ENCODE results near the gene CXCR3.
"Not testable (repeated sequence)": the region's sequence is repeated elsewhere in the genome, so short reads cannot be mapped to it uniquely, and the experiment has no call there.

The CXCR3 gene

DNA sequence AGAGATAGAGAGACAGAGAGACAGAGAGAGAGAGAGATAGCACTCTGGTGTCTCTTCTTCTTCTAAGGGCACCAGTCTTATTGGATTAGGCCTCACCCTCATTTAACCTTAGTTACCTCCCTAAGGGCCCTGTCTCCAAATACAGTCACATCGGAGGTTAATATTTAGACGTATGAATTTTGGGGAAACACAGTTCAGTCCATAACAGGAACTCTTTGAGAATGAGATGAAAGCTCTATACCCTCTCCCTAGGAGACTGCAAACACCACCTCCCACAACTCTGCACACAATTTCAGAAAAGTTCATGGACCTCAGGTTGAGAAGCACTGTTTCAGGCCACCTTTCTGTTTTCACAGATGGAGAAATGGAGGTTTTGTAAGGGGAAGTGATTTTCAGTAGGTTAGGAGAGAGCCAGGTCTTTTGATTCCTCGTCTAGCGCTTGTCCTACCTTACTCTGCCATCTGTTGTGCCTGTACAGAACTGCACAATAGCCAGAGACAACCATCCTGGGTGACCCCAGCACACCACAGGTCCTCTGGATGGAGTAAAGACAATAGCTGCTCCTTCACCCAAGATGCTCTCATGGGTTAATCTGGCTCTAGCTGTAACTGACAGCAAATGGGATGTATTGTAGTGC is 32.1 kb upstream of the CXCR3 start:
- Histone ChIP-seq H3K79me2 (no peaks in the 10 kb centered on the region), H3K9me3 (ENCODE audit: control insufficient read depth, low read length) (no peaks in the 10 kb centered on the region), H3K36me3 (ENCODE audit: control insufficient read depth, insufficient read depth, low read length) (no peaks in the 10 kb centered on the region), H3K9ac (no peak overlapping the region), H3K27me3 (ENCODE audit: control insufficient read depth, insufficient read depth, low read length) (no peaks in the 10 kb centered on the region), H3K4me3 (ENCODE audit: low read depth, low read length) (no peak overlapping the region), H3K27ac (no peak overlapping the region), H3K4me1 (no peaks in the 10 kb centered on the region), H3K4me2 (ENCODE audit: low read length) (no peak overlapping the region), H2AFZ (no peak overlapping the region)
- no peak for TF ChIP-seq CTCF (IDR thresholded peaks at IDR 0.05)

DNA sequence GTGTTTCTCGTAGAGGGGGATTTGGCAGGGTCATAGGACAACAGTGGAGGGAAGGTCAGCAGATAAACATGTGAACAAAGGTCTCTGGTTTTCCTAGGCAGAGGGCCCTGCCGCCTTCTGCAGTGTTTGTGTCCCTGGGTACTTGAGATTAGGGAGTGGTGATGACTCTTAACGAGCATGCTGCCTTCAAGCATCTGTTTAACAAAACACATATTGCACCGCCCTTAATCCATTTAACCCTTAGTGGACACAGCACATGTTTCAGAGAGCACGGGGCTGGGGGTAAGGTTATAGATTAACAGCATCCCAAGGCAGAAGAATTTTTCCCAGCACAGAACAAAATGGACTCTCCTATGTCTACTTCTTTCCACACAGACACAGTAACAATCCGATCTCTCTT is 26.1 kb upstream of the CXCR3 start:
- H3K36me3 ChIP-seq (ENCODE audit: control insufficient read depth, insufficient read depth, low read length); H3K27ac ChIP-seq; H3K4me1 ChIP-seq; H3K9ac ChIP-seq; H3K79me2 ChIP-seq; H3K9me3 ChIP-seq (ENCODE audit: control insufficient read depth, low read length); H2AFZ ChIP-seq; H3K4me3 ChIP-seq (ENCODE audit: low read depth, low read length); H3K27me3 ChIP-seq (ENCODE audit: control insufficient read depth, insufficient read depth, low read length); H3K4me2 ChIP-seq (ENCODE audit: low read length): not testable (repeated sequence)

- Histone ChIP-seq H3K4me1 (no peaks in the 10 kb centered on the region), H2AFZ (no peak overlapping the region), H3K4me3 (ENCODE audit: low read depth, low read length) (no peak overlapping the region), H3K79me2 (no peaks in the 10 kb centered on the region), H3K27me3 (ENCODE audit: control insufficient read depth, insufficient read depth, low read length) (no peaks in the 10 kb centered on the region), H3K9ac (no peak overlapping the region), H3K9me3 (ENCODE audit: control insufficient read depth, low read length) (no peaks in the 10 kb centered on the region), H3K27ac (no peak overlapping the region), H3K4me2 (ENCODE audit: low read length) (no peak overlapping the region), H3K36me3 (ENCODE audit: control insufficient read depth, insufficient read depth, low read length) (no peaks in the 10 kb centered on the region)
- no peak for TF ChIP-seq CTCF (IDR thresholded peaks at IDR 0.05)
These were observed 21.7 kb upstream of the CXCR3 start for GRCh38 chrX:71640002-71640401.

DNA sequence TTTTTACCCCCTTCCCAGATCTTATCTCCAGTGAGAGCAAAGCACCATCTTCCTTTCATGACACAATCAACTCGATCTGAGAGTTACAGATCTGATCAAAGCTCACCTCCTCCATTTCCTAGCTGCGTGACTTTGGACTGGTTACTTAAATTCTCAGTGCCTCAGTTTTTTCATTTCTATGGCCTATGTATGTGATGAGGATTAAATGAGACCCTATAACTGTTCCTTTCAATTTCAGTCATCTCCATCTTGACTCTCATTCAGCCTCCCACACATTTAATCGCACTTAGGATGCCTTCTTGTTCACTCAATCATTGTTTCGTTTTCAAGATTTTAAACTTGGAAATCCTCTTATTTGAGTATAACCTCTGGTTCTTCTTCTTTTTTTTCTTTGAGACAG is 20.1 kb upstream of the CXCR3 start:
- Histone ChIP-seq H3K4me1 (no peaks in the 10 kb centered on the region), H3K79me2 (no peaks in the 10 kb centered on the region), H3K36me3 (ENCODE audit: control insufficient read depth, insufficient read depth, low read length) (no peaks in the 10 kb centered on the region), H2AFZ (no peak overlapping the region), H3K4me3 (ENCODE audit: low read depth, low read length) (no peak overlapping the region), H3K9ac (no peak overlapping the region), H3K4me2 (ENCODE audit: low read length) (no peak overlapping the region), H3K9me3 (ENCODE audit: control insufficient read depth, low read length) (no peaks in the 10 kb centered on the region), H3K27me3 (ENCODE audit: control insufficient read depth, insufficient read depth, low read length) (no peaks in the 10 kb centered on the region), H3K27ac (no peak overlapping the region)
- no peak for TF ChIP-seq CTCF (IDR thresholded peaks at IDR 0.05)

DNA sequence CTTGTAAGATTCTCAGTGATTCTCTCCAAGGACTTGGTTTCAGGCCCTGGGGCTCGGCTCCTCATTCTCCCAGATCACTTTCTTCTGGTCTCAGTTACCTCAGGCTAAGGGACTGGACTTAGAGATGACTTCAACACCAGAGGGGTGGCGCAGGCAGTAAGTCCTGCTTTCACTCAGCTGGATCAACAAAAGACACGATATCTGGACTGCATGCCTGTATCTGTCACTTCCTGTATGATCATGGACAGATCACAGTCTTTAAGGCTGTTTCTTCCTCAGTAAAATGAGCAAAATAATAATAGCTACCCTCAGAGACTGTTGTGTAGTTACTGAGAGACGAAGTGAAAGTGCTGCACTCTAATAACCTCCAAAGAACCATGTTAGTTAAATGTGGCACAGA is 19.5 kb upstream of the CXCR3 start:
- H2AFZ ChIP-seq: no peak overlapping the region
- no peak overlapping the region for H3K4me2 ChIP-seq (ENCODE audit: low read length)
- H3K36me3 ChIP-seq (ENCODE audit: control insufficient read depth, insufficient read depth, low read length): no peaks in the 10 kb centered on the region
- H3K9ac ChIP-seq: no peak overlapping the region
- H3K4me1 ChIP-seq: no peaks in the 10 kb centered on the region
- no peak overlapping the region for H3K27ac ChIP-seq
- H3K9me3 ChIP-seq (ENCODE audit: control insufficient read depth, low read length): no peaks in the 10 kb centered on the region
- no peak overlapping the region for H3K4me3 ChIP-seq (ENCODE audit: low read depth, low read length)
- no peak for TF ChIP-seq CTCF (IDR thresholded peaks at IDR 0.05)
- H3K79me2 ChIP-seq: no peaks in the 10 kb centered on the region
- H3K27me3 ChIP-seq (ENCODE audit: control insufficient read depth, insufficient read depth, low read length): no peaks in the 10 kb centered on the region

Data from parathyroid adenoma (tissue), 2 donors.